GM21528 (cell line): ENCODE results near the gene PDXDC1.
"Not testable (repeated sequence)": the region's sequence is repeated elsewhere in the genome, so short reads cannot be mapped to it uniquely, and the experiment has no call there.

Source experiments
- ATAC-seq: cut with Tn5 transposase; IDR thresholded peaks from one replicate; pipeline ENCODE4 v1.9.1; 2021; ENCODE audit warnings: mild to moderate bottlenecking, moderate library complexity; ENCODE audit not compliant: unreplicated experiment, low FRiP score

PDXDC1 gene

GRCh38 chr16:15008647-15009046, 33.8 kb downstream of the PDXDC1 start:
- not testable (repeated sequence) for ATAC-seq

- not testable (repeated sequence) for ATAC-seq
Measured at GRCh38 chr16:15012941-15013340, 38.1 kb downstream of the PDXDC1 start.

GRCh38 chr16:15015671-15016070, 40.8 kb downstream of the PDXDC1 start:
- ATAC-seq = not testable (repeated sequence)

GRCh38 chr16:15016354-15016753, 41.5 kb downstream of the PDXDC1 start:
- ATAC-seq = not testable (repeated sequence)

GRCh38 chr16:15016951-15017580, 42.2 kb downstream of the PDXDC1 start:
- not testable (repeated sequence) for ATAC-seq

- ATAC-seq = not testable (repeated sequence)
Measured at GRCh38 chr16:15021429-15021828, 46.6 kb downstream of the PDXDC1 start.

- not testable (repeated sequence) for ATAC-seq
Measured at GRCh38 chr16:15022194-15022593, 47.4 kb downstream of the PDXDC1 start.

GRCh38 chr16:15023381-15024077, 48.7 kb downstream of the PDXDC1 start:
- ATAC-seq = not testable (repeated sequence)

- ATAC-seq = not testable (repeated sequence)
Measured at GRCh38 chr16:15024858-15025199, 50.0 kb downstream of the PDXDC1 start.

GRCh38 chr16:15025234-15025951, 50.6 kb downstream of the PDXDC1 start:
- not testable (repeated sequence) for ATAC-seq

GRCh38 chr16:15027051-15027450, 52.2 kb downstream of the PDXDC1 start:
- not testable (repeated sequence) for ATAC-seq

- not testable (repeated sequence) for ATAC-seq
Measured at GRCh38 chr16:15027503-15028344, 52.9 kb downstream of the PDXDC1 start.

GRCh38 chr16:15028345-15028715, 53.5 kb downstream of the PDXDC1 start:
- ATAC-seq = not testable (repeated sequence)

- not testable (repeated sequence) for ATAC-seq
Measured at GRCh38 chr16:15028801-15029698, 54.2 kb downstream of the PDXDC1 start.

- ATAC-seq = not testable (repeated sequence)
Measured at GRCh38 chr16:15029749-15030148, 54.9 kb downstream of the PDXDC1 start.

GRCh38 chr16:15031179-15031578, 56.4 kb downstream of the PDXDC1 start:
- ATAC-seq = no peak

GRCh38 chr16:15031586-15031985, 56.8 kb downstream of the PDXDC1 start:
- ATAC-seq = no peak

- ATAC-seq = no peak
Measured at GRCh38 chr16:15032547-15033308, 57.9 kb downstream of the PDXDC1 start.

- no peak for ATAC-seq
Measured at GRCh38 chr16:15033309-15033707, 58.5 kb downstream of the PDXDC1 start.
